CD4-positive, alpha-beta T cell treated with Interleukin-17A for 4 hours (primary cell): ENCODE results near the gene SSU72.
A peak's percentile ranks its signal among the peaks of the same experiment; 100 is the strongest.
"Not testable (repeated sequence)": the region's sequence is repeated elsewhere in the genome, so short reads cannot be mapped to it uniquely, and the experiment has no call there.

Source experiments
- DNase-seq: peaks from one replicate; pipeline ENCODE4 v3.0.0-alpha.2; 2020; ENCODE audit warnings: mixed read lengths

The SSU72 gene

GRCh38 chr1:1523651-1524050, 51.0 kb downstream of the SSU72 start:
- not testable (repeated sequence) for DNase-seq

DNA sequence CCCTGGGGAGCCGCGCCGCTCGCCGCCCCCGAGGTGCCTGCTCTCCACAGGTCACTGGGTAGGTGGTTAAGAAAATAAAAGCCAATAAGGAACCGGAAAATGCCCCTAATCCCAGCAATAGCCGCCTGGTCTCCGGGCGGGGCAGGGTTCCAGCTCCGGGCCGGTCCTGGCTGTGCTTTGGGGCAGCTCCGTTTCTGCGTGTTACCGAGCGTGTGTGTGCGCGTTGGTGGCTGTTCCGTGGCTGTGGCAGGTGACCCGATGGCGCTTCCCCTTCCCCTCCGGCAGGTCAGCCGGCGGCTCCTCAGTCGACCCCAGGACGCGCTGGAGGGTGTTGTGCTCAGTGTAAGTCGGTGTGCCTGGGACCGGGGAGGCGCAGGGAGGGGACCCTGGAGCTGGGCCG, 51.4 kb downstream of the SSU72 start:
- not testable (repeated sequence) for DNase-seq

GRCh38 chr1:1522536-1522935, 52.1 kb downstream of the SSU72 start:
- not testable (repeated sequence) for DNase-seq

DNA sequence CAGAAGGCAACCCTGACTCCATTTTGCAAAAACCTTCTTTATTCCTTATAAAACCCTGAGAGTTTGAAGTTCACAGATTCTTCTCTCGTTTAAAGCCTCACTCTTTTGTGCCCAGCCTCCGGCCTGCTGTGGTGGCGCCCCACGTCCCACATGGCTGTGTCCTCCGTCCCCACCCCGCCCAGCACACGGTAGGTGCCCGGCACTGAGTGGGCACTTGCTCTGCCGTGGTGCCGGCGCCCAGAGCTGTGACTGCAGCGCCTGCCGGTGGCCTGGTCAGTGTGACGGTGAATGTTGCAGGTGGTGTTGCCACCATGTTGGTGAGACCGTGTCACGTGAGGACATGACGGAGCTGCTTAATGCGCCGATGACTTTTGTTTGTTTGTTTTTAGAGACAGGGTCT, 53.3 kb downstream of the SSU72 start:
- no peak for DNase-seq

DNA sequence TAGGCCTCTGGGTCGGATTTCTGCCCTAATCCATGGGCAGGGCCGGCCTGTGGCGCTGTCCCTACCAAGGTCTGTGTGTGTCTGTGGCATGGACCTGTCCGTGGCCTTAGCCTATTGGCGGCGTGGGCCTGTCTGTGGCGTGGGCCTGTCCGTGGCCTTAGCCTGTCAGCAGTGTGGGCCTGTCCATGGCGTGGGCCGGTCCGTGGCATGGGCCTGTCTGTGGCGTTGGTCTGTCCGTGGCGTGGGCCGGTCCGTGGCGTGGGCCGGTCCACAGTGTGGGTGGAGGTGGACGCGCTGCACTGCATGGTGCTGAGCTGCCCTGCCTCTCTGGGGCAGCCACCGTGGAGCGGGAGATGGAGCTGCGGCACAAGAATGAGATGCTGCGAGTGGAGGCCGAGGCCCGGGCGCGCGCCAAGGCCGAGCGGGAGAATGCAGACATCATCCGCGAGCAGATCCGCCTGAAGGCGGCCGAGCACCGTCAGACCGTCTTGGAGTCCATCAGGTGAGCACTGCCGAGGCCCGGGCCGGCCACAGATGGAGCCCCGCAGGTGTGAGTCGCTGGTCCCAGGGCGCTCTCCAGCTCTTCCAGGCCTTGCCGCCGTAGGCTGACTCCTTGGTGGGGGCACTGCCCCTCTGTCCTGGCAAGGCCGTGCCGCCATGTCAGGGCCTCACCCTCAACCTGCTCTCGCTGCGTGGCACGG, 54.7 kb downstream of the SSU72 start:
- not testable (repeated sequence) for DNase-seq

DNA sequence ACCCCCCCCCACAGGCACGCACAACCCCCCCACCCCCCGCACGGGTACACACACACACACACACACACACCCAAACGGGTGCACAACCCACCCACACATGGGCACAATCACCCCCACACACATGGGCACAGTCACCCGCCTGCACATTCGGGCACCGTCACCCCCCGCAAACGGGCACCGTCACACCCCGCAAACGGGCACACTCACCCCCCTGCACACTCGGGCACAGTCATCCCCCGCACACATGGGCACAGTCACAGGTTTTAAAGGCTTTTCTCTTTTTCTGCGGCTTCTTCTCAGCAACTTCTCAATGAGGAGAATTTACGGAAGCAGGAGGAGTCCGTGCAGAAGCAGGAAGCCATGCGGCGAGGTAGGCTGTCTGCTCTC, 56.0 kb downstream of the SSU72 start:
- DNase-seq: not testable (repeated sequence)

DNA sequence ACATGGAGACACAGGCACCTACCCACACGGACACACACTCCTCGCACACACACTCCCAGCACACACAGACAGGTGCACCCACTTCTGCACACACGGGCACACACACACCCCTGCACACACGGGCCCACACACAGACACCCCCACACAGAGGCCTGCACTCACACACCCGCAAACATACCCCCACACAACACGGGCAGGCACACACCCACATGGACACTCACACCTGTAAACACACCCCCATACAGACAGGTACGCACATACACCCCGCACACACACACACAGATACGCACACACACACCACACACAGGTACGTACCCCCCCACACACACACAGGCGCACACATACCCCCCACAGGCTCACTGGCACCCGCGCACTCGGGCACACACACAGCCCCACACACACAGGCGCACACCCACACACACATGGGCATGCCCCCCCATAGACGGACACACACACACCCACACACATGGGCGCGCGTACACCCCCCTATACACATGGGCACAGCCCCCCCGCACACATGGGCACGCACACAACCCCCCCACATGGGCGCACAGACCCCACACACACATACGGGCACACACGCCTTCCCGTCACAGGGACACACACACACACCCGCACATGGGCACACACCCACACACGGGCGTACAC, 56.6 kb downstream of the SSU72 start:
- DNase-seq: no peak

DNA sequence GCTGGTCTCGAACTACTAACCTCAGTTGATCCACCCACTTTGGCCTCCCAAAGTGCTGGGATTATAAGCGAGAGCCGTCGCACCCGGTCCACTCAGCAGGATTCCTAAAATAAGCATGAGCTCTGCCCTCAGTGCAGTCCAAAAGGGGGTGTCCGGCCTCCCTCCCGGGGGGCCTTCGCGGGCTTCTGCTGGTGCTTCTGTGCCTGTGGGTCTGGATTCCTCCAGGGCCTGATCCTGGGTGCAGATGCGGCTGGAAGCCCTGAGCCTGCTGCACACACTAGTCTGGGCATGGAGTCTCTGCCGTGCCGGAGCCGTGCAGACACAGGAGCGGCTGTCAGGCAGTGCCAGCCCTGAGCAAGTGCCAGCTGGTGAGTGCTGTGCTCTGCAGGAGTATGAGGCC, 57.7 kb downstream of the SSU72 start:
- DNase-seq: not testable (repeated sequence)

DNA sequence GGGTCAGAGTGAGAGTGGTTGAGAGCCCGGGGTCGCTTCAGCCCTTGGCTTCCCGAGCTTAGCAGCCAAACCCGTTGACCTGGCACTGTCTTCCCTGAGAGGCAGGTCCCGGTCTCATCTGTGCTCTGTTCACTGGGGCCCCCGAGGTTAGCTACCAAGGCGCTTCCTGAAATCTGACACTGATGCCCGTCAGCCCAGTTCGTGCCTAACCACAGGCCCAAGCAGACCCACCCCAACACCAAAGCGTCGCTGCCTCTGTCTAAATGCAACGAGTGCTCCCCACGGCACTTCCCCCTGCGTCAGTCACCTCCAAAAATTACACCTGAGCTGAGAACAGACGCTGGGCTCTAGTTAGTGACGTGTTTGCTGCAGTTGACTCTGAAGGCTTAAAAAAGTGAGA, 60.3 kb downstream of the SSU72 start:
- not testable (repeated sequence) for DNase-seq

GRCh38 chr1:1513675-1514074, 61.0 kb downstream of the SSU72 start:
- not testable (repeated sequence) for DNase-seq

DNA sequence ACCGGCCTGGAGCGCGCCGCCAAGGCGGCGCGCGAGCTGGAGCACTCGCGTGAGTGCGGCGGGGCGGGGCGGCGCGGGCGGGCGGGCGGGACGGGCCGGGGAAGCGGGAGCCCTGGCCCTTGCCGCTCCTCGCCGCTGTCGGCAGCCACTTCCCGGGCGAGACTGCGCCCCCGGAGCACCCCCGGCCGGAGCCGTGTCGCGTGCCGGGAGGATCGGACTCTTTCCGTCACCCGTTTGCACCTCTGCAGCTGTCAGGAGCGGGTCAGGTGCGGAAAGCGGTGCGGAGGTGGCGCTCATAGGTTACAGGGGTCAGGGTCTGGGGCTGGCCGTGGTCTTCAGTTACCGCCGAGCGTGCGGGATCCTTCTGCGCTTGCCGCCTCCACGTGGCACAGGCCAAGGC, 62.2 kb downstream of the SSU72 start:
- peak; percentile 24 for DNase-seq

GRCh38 chr1:1511533-1512285, 63.0 kb downstream of the SSU72 start, which contains the start of gene ATAD3A:
Gene ATAD3A (plus strand): TSS chr1:1512162. CDS start chr1:1512269, 107 bp downstream.
- DNase-seq: peak; percentile 97

DNA sequence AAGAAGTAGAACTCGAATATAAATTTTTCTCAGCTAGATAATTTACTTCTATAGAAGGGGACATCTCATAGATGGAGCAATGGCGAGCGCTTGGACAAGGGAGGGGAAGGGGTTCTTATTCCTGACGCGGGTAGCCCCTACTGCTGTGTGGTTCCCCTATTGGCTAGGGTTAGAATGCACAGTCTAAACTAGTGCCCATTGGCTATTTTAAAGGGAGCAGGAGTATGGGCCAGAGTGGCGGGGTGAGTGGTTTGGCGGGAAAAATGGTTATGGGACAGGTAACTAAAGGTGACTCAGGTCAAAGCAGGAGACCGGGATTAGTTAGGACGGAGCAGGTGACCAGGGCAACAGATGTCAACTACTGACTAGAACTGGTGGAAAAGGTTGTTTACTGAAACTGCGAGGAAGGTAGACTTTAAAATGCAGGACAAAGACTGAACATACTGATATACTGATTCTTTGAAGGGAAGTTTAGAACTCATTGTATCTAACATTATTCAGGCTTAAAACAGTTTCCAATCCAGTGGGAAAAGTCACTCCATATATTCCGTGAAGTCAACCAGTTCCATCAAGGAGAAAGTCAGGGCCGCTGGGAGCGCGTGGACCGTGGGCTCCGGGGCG, 63.6 kb downstream of the SSU72 start:
- DNase-seq: no peak

- DNase-seq: not testable (repeated sequence)
Measured at GRCh38 chr1:1509465-1509850, 65.2 kb downstream of the SSU72 start.

DNA sequence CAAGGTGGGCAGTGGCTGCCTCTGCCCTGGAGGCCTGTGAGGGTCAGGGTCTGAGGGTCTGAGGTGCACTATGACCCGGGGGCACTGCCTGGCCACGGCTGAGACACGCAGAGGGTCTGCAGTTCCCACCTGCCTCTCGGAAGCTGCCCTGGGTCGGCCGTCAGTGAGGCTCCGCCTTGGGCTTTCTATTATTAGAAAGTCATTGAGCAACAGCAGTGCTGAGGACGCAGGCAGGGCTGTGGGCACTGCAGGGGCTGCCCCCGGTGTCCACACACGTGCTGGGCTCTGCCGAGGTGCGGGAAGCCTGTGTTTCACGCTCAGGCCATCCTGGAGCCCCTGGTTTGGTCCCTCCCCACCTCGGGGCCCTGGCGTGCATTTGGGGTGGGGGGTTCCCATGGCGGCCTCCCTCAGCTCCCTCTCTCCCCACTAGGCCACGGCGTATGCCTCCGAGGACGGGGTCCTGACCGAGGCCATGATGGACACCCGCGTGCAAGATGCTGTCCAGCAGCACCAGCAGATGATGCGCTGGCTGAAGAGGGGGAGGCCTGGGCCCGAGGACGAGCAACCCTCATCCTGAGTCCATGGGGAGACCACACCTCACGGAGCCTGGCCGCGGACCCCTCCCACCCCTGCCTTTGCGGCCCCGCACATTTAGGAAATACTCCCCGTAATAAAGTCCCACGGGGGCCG, 65.7 kb downstream of the SSU72 start:
- not testable (repeated sequence) for DNase-seq

DNA sequence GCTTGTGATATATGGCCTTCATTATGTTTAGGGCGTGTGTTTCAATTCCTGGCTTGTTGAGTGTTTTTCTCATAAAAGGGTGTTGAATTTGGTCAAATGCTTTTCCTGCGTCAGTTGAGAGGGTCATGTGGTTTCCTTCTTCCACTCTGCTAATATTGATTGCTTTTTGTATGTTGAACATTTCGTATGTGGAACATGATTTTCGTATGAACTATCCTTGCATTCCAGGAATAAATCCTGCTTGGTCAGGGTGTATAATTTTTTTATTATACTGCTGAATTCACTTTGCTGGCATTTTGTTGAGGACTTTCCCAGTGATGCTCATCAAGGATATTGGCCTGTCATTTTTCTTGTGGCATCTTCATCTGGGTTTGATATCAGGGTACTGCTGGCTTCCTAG, 67.4 kb downstream of the SSU72 start:
- no peak for DNase-seq

DNA sequence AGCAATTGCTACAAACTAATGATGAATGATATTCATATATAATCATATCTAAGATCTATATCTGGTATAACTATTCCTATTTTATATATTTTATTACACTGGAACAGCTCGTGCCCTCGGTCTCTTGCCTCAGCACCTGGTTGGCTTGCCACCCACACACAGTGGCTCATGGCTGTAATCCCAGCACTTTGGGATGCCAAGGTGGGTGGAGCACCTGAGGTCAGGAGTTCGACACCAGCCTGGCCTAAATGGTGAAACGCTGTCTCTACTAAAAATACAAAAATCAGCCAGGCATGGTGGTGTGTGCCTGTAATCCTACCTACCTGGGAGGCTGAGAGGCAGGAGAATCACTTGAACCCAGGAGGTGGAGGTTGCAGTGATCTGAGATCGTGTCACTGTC, 68.9 kb downstream of the SSU72 start:
- not testable (repeated sequence) for DNase-seq

DNA sequence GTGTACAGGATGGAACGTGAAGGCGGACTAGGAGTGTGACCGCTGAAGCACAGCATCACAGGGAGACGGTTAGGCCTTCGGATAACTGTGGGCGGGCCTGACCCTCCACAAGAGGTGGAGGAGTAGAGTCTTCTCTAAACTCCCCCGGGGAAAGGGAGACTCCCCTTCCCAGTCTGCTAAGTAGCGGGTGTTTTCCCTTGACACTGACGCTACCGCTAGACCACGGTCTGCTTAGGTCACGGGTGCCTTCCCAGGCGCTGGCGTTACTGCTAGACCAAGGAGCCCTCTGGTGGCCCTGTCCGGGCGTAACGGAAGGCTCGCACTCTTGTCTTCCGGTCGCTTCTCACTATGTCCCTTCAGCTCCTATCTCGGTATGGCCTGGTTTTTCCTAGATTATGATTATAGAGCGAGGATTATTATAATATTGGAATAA, 69.3 kb downstream of the SSU72 start:
- DNase-seq: not testable (repeated sequence)

DNA sequence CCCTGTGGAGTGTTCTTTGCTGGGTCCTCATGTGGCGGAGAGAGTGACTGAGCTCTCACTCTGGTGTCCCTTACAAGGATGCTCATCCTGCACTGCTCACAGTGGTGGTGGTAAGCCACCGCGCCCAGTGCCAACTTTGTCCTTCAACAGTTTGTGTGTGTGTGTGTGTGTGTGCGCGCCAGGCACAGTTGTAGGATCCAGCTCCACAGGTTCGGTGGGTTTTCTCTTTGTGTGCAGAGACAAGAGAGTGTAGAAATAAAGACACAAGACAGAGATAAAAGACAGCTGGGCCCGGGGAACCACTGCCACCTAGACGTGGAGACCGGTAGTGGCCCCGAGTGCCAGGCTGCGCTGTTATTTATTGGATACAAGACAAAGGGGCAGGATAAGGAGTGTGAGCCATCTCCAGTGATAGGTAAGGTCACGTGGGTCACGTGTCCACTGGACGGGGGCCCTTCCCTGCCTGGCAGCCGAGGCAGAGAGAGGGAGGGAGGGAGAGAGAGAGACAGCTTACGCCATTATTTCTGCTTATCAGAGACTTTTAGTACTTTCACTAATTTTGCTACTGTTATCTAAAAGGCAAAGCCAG, 69.8 kb downstream of the SSU72 start:
- DNase-seq: peak; percentile 73

GRCh38 chr1:1495461-1495975, 79.1 kb downstream of the SSU72 start:
- not testable (repeated sequence) for DNase-seq

GRCh38 chr1:1494311-1494710, 80.4 kb downstream of the SSU72 start:
- DNase-seq: not testable (repeated sequence)
